Nephron progenitor cell (in vitro differentiated cells): ENCODE data around the gene DPF3.

ENCODE experiments used
- DNase-seq: peaks from one replicate; pipeline ENCODE4 v3.0.0; 2021
- H3K27ac Mint-ChIP-seq: 2 replicates; pipeline ENCODE4 v1.8.0; 2021; ENCODE audit warnings: mild to moderate bottlenecking, moderate library complexity, mixed read lengths
- H3K27me3 Mint-ChIP-seq: 2 replicates; pipeline ENCODE4 v1.8.0; 2021; ENCODE audit warnings: mild to moderate bottlenecking, low read depth, mixed read lengths; ENCODE audit not compliant: poor library complexity
- H3K36me3 Mint-ChIP-seq: 2 replicates; pipeline ENCODE4 v1.8.0; 2021; ENCODE audit warnings: low read depth, mixed read lengths
- H3K4me1 Mint-ChIP-seq: 2 replicates; pipeline ENCODE4 v1.8.0; 2021; ENCODE audit warnings: mixed read lengths
- H3K4me3 Mint-ChIP-seq: 2 replicates; pipeline ENCODE4 v1.8.0; 2021; ENCODE audit warnings: mild to moderate bottlenecking, moderate library complexity, mixed read lengths
- H3K9me3 Mint-ChIP-seq: 2 replicates; pipeline ENCODE4 v1.8.0; 2021; ENCODE audit warnings: mild to moderate bottlenecking, moderate library complexity, mixed read lengths
- TF ChIP-seq, protein P1 (sequence below): fragments of 200-600 bp; sonication (generic); IDR thresholded peaks from 2 replicates; pipeline ENCODE4 v1.5.0; 2021; ENCODE audit warnings: antibody characterized with exemption

DPF3 gene

DNA sequence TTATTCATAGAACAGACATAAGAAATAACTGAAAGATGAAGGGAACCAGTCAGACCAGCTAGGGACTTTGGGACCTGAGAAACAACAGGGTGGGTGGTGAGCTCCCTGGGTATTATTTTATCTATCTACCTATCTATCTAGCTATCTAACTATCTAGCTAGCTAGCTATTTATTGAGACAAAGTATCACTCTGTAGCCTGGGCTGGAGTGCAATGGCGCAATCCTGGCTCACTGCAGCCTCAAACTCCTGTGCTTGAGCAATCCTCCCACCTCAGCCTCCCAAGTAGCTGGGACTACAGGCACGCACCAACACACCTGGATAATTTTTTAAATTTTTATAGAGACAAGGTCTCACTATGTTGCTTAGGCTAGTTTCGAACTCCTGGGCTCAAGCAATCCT lies 127.6 kb downstream of the DPF3 start:
- no peak for DNase-seq
- H3K9me3 Mint-ChIP-seq: peaks cover 57% of the 10 kb centered on the region
- no peaks in the 10 kb centered on the region for H3K4me1 Mint-ChIP-seq
- no peak overlapping the region for H3K4me3 Mint-ChIP-seq
- no peaks in the 10 kb centered on the region for H3K27me3 Mint-ChIP-seq
- H3K36me3 Mint-ChIP-seq: peaks cover 84% of the 10 kb centered on the region
- TF ChIP-seq, protein P1, sequence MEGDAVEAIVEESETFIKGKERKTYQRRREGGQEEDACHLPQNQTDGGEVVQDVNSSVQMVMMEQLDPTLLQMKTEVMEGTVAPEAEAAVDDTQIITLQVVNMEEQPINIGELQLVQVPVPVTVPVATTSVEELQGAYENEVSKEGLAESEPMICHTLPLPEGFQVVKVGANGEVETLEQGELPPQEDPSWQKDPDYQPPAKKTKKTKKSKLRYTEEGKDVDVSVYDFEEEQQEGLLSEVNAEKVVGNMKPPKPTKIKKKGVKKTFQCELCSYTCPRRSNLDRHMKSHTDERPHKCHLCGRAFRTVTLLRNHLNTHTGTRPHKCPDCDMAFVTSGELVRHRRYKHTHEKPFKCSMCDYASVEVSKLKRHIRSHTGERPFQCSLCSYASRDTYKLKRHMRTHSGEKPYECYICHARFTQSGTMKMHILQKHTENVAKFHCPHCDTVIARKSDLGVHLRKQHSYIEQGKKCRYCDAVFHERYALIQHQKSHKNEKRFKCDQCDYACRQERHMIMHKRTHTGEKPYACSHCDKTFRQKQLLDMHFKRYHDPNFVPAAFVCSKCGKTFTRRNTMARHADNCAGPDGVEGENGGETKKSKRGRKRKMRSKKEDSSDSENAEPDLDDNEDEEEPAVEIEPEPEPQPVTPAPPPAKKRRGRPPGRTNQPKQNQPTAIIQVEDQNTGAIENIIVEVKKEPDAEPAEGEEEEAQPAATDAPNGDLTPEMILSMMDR: no peak
- no peak overlapping the region for H3K27ac Mint-ChIP-seq

DNA sequence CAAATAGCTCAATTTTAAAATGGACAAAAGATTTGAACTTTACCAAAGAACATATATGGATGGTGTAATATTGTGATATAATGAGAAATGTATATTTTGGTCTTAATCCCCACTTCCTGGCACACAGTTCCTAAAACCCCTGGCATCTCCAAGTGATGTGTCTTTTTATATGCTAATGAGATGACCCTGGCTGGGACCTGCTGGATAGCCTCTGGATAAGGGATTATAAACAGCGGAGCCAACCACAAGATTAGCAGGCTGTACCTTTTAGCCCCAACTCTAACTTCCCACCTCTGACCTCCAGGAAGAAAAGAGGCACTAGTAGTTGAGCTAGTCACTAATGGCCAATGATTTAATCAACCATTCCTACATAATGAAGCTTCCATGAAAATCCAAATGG lies 130.0 kb downstream of the DPF3 start:
- Mint-ChIP-seq H3K36me3 (peaks cover 94% of the 10 kb centered on the region), H3K9me3 (peaks cover 76% of the 10 kb centered on the region), H3K4me3 (no peak overlapping the region), H3K4me1 (no peaks in the 10 kb centered on the region), H3K27me3 (no peaks in the 10 kb centered on the region), H3K27ac (no peak overlapping the region)
- TF ChIP-seq, protein P1: no peak
- no peak for DNase-seq

DNA sequence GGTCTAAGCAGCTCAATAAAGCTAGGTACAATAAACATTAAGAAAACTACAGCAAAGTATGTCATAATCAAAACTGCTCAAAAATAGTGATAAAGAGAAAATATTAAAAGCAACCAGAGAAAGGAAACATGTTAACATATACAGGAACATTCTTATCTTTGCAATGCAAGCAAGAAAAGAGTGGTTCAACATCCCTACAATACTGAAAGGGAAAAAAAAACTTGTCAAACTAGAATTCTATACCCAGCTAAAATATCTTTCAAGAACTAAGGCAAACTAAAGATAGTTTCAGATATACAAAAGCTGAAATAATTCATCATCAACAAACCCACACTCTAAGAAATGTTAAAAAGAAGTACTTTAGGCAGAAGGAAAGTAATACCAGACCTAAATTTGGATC lies 134.2 kb downstream of the DPF3 start:
- Mint-ChIP-seq H3K4me1 (peaks cover 17% of the 10 kb centered on the region), H3K36me3 (peaks cover 66% of the 10 kb centered on the region), H3K4me3 (no peak overlapping the region), H3K27me3 (peaks cover 3% of the 10 kb centered on the region), H3K9me3 (peaks cover 54% of the 10 kb centered on the region), H3K27ac (no peak overlapping the region)
- DNase-seq: no peak
- TF ChIP-seq, protein P1: no peak

DNA sequence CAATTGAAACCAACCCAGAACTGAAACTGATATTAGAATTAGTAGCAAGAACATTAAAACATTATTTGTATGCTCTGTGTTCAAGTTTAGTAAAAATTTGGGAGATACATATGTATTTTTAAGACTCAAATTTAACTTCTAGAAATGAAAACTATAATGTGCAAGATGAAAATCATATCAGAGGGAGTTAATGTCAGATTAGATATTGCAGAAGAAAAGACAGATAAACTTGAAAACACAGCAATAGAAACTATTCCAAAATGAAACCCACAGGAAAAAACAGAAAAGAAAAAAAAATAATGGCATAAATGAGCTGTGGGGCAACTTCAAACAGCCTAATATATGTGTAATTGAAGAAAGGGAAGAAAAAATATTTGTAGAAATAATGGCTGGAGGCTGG lies 134.9 kb downstream of the DPF3 start:
- peaks cover 61% of the 10 kb centered on the region for H3K36me3 Mint-ChIP-seq
- H3K4me3 Mint-ChIP-seq: no peak overlapping the region
- DNase-seq: no peak
- H3K9me3 Mint-ChIP-seq: peaks cover 54% of the 10 kb centered on the region
- H3K4me1 Mint-ChIP-seq: peaks cover 17% of the 10 kb centered on the region
- H3K27me3 Mint-ChIP-seq: peaks cover 5% of the 10 kb centered on the region
- TF ChIP-seq, protein P1: no peak
- H3K27ac Mint-ChIP-seq: no peak overlapping the region

DNA sequence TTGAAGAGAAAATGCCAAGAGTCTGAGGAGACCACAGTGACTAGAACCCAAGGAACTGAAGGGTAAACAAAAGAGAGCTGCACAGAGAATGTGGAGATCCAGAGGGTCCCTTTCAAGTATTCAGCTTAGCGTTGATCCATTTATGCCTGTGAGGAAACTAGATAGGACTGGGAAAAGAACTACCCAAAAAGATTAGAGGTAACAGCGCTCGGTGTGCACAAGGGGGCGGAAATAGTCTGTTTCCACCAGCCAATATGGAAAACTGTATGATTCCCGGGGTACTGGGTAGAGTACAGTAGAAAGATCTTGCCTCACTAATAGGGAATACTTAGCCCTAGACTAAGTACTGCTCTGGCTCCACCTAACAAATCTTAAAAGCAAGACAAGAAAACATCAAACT lies 135.5 kb downstream of the DPF3 start:
- Mint-ChIP-seq H3K27ac (no peak overlapping the region), H3K9me3 (peaks cover 54% of the 10 kb centered on the region), H3K36me3 (peaks cover 55% of the 10 kb centered on the region), H3K4me3 (no peak overlapping the region), H3K4me1 (peaks cover 17% of the 10 kb centered on the region), H3K27me3 (peaks cover 5% of the 10 kb centered on the region)
- TF ChIP-seq, protein P1: no peak
- no peak for DNase-seq

DNA sequence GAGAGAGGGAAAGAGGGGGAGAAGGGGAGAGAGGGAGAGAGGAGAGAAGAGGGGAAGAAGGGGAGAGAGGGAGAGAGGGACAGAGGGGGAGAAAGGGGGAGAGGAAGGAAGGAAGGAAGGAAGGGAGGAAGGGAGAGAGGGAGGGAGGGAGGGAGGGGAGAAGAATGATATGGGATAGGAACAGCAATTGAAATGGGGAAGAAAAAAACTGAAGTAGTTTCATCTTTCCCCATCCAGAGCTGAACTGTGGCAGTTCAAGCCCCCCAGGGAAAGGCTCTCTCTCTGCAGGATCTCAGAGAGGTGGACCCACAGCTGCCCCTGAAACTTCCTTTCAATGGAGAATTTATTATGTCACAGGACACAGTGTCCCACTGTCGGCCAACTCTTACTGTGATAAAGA lies 136.9 kb downstream of the DPF3 start:
- peaks cover 5% of the 10 kb centered on the region for H3K27me3 Mint-ChIP-seq

More for the DNA sequence above, 136.9 kb downstream of the DPF3 start:
- TF ChIP-seq, protein P1: no peak
- peaks cover 49% of the 10 kb centered on the region for H3K36me3 Mint-ChIP-seq
- H3K27ac Mint-ChIP-seq: no peak overlapping the region
- DNase-seq: no peak
- H3K4me3 Mint-ChIP-seq: no peak overlapping the region
- peaks cover 17% of the 10 kb centered on the region for H3K4me1 Mint-ChIP-seq
- H3K9me3 Mint-ChIP-seq: peaks cover 44% of the 10 kb centered on the region
